HepG2 (cell line): ENCODE data around the gene CEP89. TPM values are rescaled to one million over a fixed set of nuclear protein-coding genes. Genes with fewer than 3 reads are reported as not detected.
A peak's percentile ranks its signal among the peaks of the same experiment; 100 is the strongest.

ENCODE experiments used
- CBX5 ChIP-seq: sonication (generic); formaldehyde crosslinking; IDR thresholded peaks from 2 replicates; pipeline ENCODE4 v1.4.0; 2020; ENCODE audit warnings: missing genetic modification reagents, borderline replicate concordance
- CHD4 ChIP-seq: fragments of 200-600 bp; sonication (generic); IDR thresholded peaks from 2 replicates; pipeline ENCODE4 v1.7.0; 2017; ENCODE audit warnings: mild to moderate bottlenecking, low read length, borderline replicate concordance
- FOXA3 ChIP-seq: IDR thresholded peaks from 2 replicates; pipeline ENCODE4 v1.6.1; 2016; ENCODE audit warnings: missing genetic modification reagents, missing compliant biosample characterization
- HOXA9 ChIP-seq: sonication (generic); formaldehyde crosslinking; IDR thresholded peaks from 2 replicates; pipeline ENCODE4 v1.8.1; 2022; ENCODE audit warnings: missing genetic modification reagents, mild to moderate bottlenecking, moderate library complexity, borderline replicate concordance
- IRX3 ChIP-seq: sonication (generic); formaldehyde crosslinking; IDR thresholded peaks from 2 replicates; pipeline ENCODE4 v1.8.1; 2023; ENCODE audit warnings: mild to moderate bottlenecking, low read depth, missing genetic modification reagents, borderline replicate concordance
- MLXIP ChIP-seq: sonication (generic); formaldehyde crosslinking; IDR thresholded peaks from 2 replicates; pipeline ENCODE4 v1.9.0; 2021; ENCODE audit warnings: missing genetic modification reagents, borderline replicate concordance
- NFYC ChIP-seq: IDR thresholded peaks from 2 replicates; pipeline ENCODE4 v1.6.1; 2016; ENCODE audit warnings: missing genetic modification reagents, missing compliant biosample characterization
- NR2F6 ChIP-seq, 2 experiments: IDR thresholded peaks; 2 replicates each; pipeline ENCODE4 v1.6.1; 2016; ENCODE audit warnings: antibody characterized with exemption in 1 of 2, mild to moderate bottlenecking in 1 of 2
- POGK ChIP-seq: sonication (generic); formaldehyde crosslinking; conservative IDR thresholded peaks from 2 replicates; pipeline ENCODE4 v1.8.0; 2022; ENCODE audit warnings: mild to moderate bottlenecking, moderate library complexity, missing genetic modification reagents
- SALL2 ChIP-seq: sonication (generic); formaldehyde crosslinking; IDR thresholded peaks from 2 replicates; pipeline ENCODE4 v1.8.1; 2023; ENCODE audit warnings: mild to moderate bottlenecking, missing genetic modification reagents, inconsistent platforms
- THAP11 ChIP-seq: IDR thresholded peaks from 2 replicates; pipeline ENCODE4 v1.6.1; 2016; ENCODE audit warnings: missing biosample characterization, missing genetic modification reagents
- ZNF354B ChIP-seq: sonication (generic); formaldehyde crosslinking; IDR thresholded peaks from 2 replicates; pipeline ENCODE4 v1.8.0; 2022; ENCODE audit warnings: mild to moderate bottlenecking, missing genetic modification reagents
- ZNF547 ChIP-seq: sonication (generic); formaldehyde crosslinking; IDR thresholded peaks from 2 replicates; pipeline ENCODE4 v1.5.1; 2020; ENCODE audit warnings: mild to moderate bottlenecking, missing genetic modification reagents
- ZNF577 ChIP-seq: sonication (generic); formaldehyde crosslinking; IDR thresholded peaks from 2 replicates; pipeline ENCODE4 v1.4.0; 2020; ENCODE audit warnings: mild to moderate bottlenecking, low read depth, missing genetic modification reagents, borderline replicate concordance
- ZNF768 ChIP-seq: sonication (generic); formaldehyde crosslinking; IDR thresholded peaks from 2 replicates; pipeline ENCODE4 v1.4.0; 2020; ENCODE audit warnings: missing genetic modification reagents
- polyA plus RNA-seq, 8 experiments: library from polyadenylated mRNA; depleted of rRNA in 3 of 8; stranded (reverse) in 7 of 8; unstranded in 1 of 8; fragments of >200 nt; fragmentation: Illumina TruSeq in 4 of 8; extraction: Trizol in 4 of 8; gene quantifications; 2 replicates each; pipeline versions ENCODE4 v1.2.1 to v1.2.3, GENCODE V29; 2011 to 2016; ENCODE audit warnings: low read depth in 4 of 8, missing spikeins in 1 of 8, mixed read lengths in 1 of 8; ENCODE audit not compliant: insufficient read depth in 1 of 8
- total RNA-seq, 5 experiments: library from RNA; depleted of rRNA; stranded (reverse); fragments of >200 nt; fragmentation: Illumina TruSeq; extraction: Trizol; gene quantifications; 2 replicates each; pipeline ENCODE4 v1.2.3, GENCODE V29; 2016; ENCODE audit warnings: low read depth in 1 of 5
- TF ChIP-seq, protein P1 (sequence below): sonication (generic); formaldehyde crosslinking; IDR thresholded peaks from 2 replicates; pipeline ENCODE4 v1.4.0; 2020; ENCODE audit warnings: missing genetic modification reagents
- TF ChIP-seq, protein P2 (sequence below), 2 experiments: fragments of 450-650 bp in 1 of 2; sonication (generic) in 1 of 2; formaldehyde crosslinking; IDR thresholded peaks; 2 replicates each; pipeline versions ENCODE4 v1.5.0 to v1.8.0; 2020 to 2022; ENCODE audit warnings: mild to moderate bottlenecking in 1 of 2, missing genetic modification reagents in 1 of 2
- TF ChIP-seq, protein P3 (sequence below): sonication (generic); formaldehyde crosslinking; IDR thresholded peaks from 2 replicates; pipeline ENCODE4 v1.5.0; 2020; ENCODE audit warnings: missing genetic modification reagents

Gene CEP89
- total and polyA plus RNA-seq, 2 of the 13 experiments (the other 11 are each of a cell fraction or from before 2014, with no cell fraction given), result 7.2 to 10.9 TPM

DNA sequence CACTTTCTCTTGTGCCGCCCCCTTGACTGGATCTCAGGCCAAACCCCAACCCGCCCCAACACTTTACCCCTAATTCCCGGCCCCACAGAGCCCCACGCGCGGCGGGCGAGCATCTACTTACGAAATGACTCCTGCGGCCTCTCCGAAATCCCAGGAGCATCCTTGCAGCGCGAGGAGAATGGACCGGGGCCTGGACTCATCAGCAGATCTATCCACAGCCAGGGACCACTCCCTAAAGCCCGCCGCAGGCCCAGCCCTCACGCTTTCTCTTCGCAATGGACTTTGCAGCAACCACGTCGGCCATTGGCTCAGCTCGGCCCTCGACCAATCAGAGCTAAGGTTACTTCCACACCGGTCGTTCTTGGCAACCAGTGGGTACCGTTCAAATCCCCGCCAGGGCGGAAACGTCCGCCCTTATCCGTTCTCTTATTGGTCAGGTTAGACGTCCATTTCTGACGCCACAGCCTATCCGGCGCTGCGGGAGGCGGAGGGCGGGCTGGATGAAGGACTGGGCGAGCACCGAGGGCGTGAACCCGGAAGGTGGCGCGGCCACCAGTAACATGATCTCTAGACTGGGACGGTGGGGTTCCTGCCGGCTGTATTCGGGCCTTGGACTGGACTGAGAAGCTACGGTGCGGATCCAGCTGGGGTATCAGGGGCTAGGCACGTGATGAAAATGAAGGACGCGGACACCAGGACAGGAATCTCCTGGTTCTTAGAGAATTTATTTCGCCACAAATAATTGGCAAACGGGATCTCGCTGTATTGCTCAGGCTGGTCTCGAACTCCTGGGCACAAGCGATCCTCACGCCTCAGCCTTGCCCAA lies at the start of gene CEP89, which contains the start of gene FAAP24 (continued):
- TF ChIP-seq POGK (CRISPR knock-in tag), result peak; percentile 97
- no peak for TF ChIP-seq ZNF768 (CRISPR knock-in tag)
- TF ChIP-seq ZNF354B, result peak; percentile 99
- TF ChIP-seq, protein P1, sequence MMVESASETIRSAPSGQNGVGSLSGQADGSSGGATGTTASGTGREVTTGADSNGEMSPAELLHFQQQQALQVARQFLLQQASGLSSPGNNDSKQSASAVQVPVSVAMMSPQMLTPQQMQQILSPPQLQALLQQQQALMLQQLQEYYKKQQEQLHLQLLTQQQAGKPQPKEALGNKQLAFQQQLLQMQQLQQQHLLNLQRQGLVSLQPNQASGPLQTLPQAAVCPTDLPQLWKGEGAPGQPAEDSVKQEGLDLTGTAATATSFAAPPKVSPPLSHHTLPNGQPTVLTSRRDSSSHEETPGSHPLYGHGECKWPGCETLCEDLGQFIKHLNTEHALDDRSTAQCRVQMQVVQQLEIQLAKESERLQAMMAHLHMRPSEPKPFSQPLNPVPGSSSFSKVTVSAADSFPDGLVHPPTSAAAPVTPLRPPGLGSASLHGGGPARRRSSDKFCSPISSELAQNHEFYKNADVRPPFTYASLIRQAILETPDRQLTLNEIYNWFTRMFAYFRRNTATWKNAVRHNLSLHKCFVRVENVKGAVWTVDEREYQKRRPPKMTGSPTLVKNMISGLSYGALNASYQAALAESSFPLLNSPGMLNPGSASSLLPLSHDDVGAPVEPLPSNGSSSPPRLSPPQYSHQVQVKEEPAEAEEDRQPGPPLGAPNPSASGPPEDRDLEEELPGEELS (CRISPR knock-in tag), result peak; percentile 46; the same call in 1 of the 2 replicates
- TF ChIP-seq, protein P2, sequence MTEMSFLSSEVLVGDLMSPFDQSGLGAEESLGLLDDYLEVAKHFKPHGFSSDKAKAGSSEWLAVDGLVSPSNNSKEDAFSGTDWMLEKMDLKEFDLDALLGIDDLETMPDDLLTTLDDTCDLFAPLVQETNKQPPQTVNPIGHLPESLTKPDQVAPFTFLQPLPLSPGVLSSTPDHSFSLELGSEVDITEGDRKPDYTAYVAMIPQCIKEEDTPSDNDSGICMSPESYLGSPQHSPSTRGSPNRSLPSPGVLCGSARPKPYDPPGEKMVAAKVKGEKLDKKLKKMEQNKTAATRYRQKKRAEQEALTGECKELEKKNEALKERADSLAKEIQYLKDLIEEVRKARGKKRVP (CRISPR knock-in tag; IDR thresholded peaks at IDR 0.05), result peak in 1 of 2 experiments; percentile 92; a peak in 2 of 4 replicates
- peak; percentile 97 for TF ChIP-seq HOXA9 (CRISPR knock-in tag)
- TF ChIP-seq ZNF577 (CRISPR knock-in tag), result no peak
- TF ChIP-seq ZNF547, result peak; percentile 71; the same call in 1 of the 2 replicates
- TF ChIP-seq THAP11 (CRISPR knock-in tag), result peak; percentile 91
- TF ChIP-seq FOXA3, result peak; percentile 52
- TF ChIP-seq IRX3, result peak; percentile 95; the same call in 1 of the 2 replicates
- 0 out of 2 replicates have a peak, but pooled peaks have one; percentile 33 for TF ChIP-seq NR2F6 (IDR thresholded peaks at IDR 0.05)
- TF ChIP-seq NR2F6 (CRISPR knock-in tag; IDR thresholded peaks at IDR 0.05), result peak; percentile 71
- TF ChIP-seq SALL2 (CRISPR knock-in tag), result 0 out of 2 replicates have a peak, but pooled peaks have one; percentile 42
- TF ChIP-seq CHD4, result no peak
- TF ChIP-seq CBX5 (CRISPR knock-in tag), result no peak
- TF ChIP-seq NFYC (CRISPR knock-in tag), result peak; percentile 100
- TF ChIP-seq, protein P3, sequence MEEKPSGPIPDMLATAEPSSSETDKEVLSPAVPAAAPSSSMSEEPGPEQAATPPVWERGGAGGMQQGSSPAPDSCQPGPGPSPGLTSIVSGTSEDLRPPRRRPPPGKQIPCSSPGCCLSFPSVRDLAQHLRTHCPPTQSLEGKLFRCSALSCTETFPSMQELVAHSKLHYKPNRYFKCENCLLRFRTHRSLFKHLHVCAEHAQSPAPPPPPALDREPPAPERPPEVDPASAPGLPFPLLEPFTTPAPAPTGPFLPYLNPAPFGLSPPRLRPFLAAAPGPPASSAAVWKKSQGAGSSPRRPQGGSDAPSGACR (CRISPR knock-in tag), result peak; percentile 57; the same call in 1 of the 2 replicates
- no peak for TF ChIP-seq MLXIP
